GM12878 (cell line): ENCODE results near the gene SCAI. TPM values are rescaled to one million over a fixed set of nuclear protein-coding genes. Genes with fewer than 3 reads are reported as not detected.

Experiments used
- ATAC-seq: fragments of 200-7000 bp; cut with Tn5 transposase; 3 replicates; pipeline ENCODE4 v1.9.1; 2020; ENCODE audit warnings: mild to moderate bottlenecking, moderate library complexity
- BruUV-seq: library from RNA; stranded (reverse); fragments of 400-500 nt; replicated peaks from 2 replicates; lab custom pipeline; 2021; lab: Mats Ljungman, UMichigan
- CTCF ChIA-PET: fragments of 300-600 bp; sonication (Branson Sonifier 250); formaldehyde crosslinking; extraction: SDS; loops from one replicate; lab custom pipeline; 2021; ENCODE audit warnings: inconsistent platforms; lab: Yijun Ruan, JAX
- POLR2A ChIA-PET: fragments of 350-600 bp; formaldehyde crosslinking; extraction: SDS; loops from one replicate; lab custom pipeline; 2021; ENCODE audit warnings: inconsistent platforms; lab: Charles Lee
- RAD21 ChIA-PET: fragments of 300-600 bp; sonication (Branson Sonifier 250); formaldehyde crosslinking; loops from one replicate; lab custom pipeline; 2023; ENCODE audit warnings: antibody characterized with exemption; ENCODE audit not compliant: unreplicated experiment; lab: Charles Lee
- SMC1A ChIA-PET: fragments of 300-600 bp; sonication (Branson Sonifier 250); formaldehyde crosslinking; loops from one replicate; lab custom pipeline; 2023; ENCODE audit not compliant: unreplicated experiment, uncharacterized antibody; lab: Charles Lee
- DNase-seq: peaks from one replicate; pipeline ENCODE4 v3.0.0-alpha.2; 2011; ENCODE audit warnings: low read depth, low spot score
- FAIRE-seq: peaks from 3 replicates; lab custom pipeline; 2011; peaks lifted over from hg19 to GRCh38; lab: Jason Lieb, UNC
- H2AFZ ChIP-seq: 2 replicates; pipeline ENCODE4 v1.6.0; 2011; ENCODE audit warnings: low read depth, low read length, control low read depth; ENCODE audit not compliant: control insufficient read depth
- H3K27ac ChIP-seq: 2 replicates; pipeline ENCODE4 v1.5.1; 2011; ENCODE audit warnings: control low read depth; ENCODE audit not compliant: control insufficient read depth, insufficient read depth
- H3K27me3 ChIP-seq, 2 experiments: replicated peaks in 1 of 2; 2 replicates each; pipeline versions ENCODE4 v1.6.0 to v1.6.1; 2011; ENCODE audit warnings: low read length in 1 of 2; ENCODE audit not compliant: control insufficient read depth in 2 of 2, insufficient read depth in 2 of 2
- H3K36me3 ChIP-seq, 2 experiments: 2 replicates each; pipeline ENCODE4 v1.5.1; 2011; ENCODE audit warnings: low read length in 1 of 2; ENCODE audit not compliant: control insufficient read depth in 2 of 2, insufficient read depth in 2 of 2
- H3K4me1 ChIP-seq: 2 replicates; pipeline ENCODE4 v1.6.1; 2011; ENCODE audit warnings: mild to moderate bottlenecking, low read length, moderate library complexity, mixed read lengths; ENCODE audit not compliant: control insufficient read depth, insufficient read depth
- H3K4me2 ChIP-seq: 2 replicates; pipeline ENCODE4 v1.6.0; 2011; ENCODE audit warnings: control low read depth; ENCODE audit not compliant: control insufficient read depth, insufficient read depth
- H3K4me3 ChIP-seq: fragments of 200-600 bp; sonication (generic); 2 replicates; pipeline ENCODE4 v1.5.1; 2016
- H3K79me2 ChIP-seq: 2 replicates; pipeline ENCODE4 v1.6.0; 2011; ENCODE audit warnings: low read length; ENCODE audit not compliant: control insufficient read depth, insufficient read depth
- H3K9ac ChIP-seq: 2 replicates; pipeline ENCODE4 v1.8.0; 2011; ENCODE audit warnings: low read length, control low read depth, mixed read lengths; ENCODE audit not compliant: control insufficient read depth, insufficient read depth
- H3K9me3 ChIP-seq: replicated peaks from 3 replicates; pipeline ENCODE4 v1.5.1; 2011; ENCODE audit warnings: mild to moderate bottlenecking, low read length; ENCODE audit not compliant: control insufficient read depth, insufficient read depth
- H4K20me1 ChIP-seq: 2 replicates; pipeline ENCODE4 v1.6.0; 2011; ENCODE audit not compliant: control insufficient read depth, insufficient read depth
- CBFB ChIP-seq: IDR thresholded peaks from 2 replicates; pipeline ENCODE4 v1.6.1; 2016; ENCODE audit warnings: antibody characterized with exemption, low read depth
- DPF2 ChIP-seq: fragments of 450-650 bp; IDR thresholded peaks from 2 replicates; pipeline ENCODE4 v1.6.1; 2017; ENCODE audit warnings: mild to moderate bottlenecking
- E4F1 ChIP-seq: fragments of 450-650 bp; IDR thresholded peaks from 2 replicates; pipeline ENCODE4 v1.6.1; 2018; ENCODE audit warnings: borderline replicate concordance, mild to moderate bottlenecking; ENCODE audit not compliant: partially characterized antibody
- HCFC1 ChIP-seq: fragments of 150-350 bp; IDR thresholded peaks from 2 replicates; pipeline ENCODE4 v1.6.1; 2014; ENCODE audit warnings: low read length
- NFYA ChIP-seq: IDR thresholded peaks from 2 replicates; pipeline ENCODE4 v1.6.1; 2011; ENCODE audit warnings: low read depth, mild to moderate bottlenecking, low read length, improper control_type of control experiment, borderline replicate concordance
- NKRF ChIP-seq: fragments of 450-650 bp; conservative IDR thresholded peaks from 2 replicates; pipeline ENCODE4 v1.6.1; 2017; ENCODE audit warnings: mild to moderate bottlenecking, moderate library complexity
- NR2C2 ChIP-seq: IDR thresholded peaks from 2 replicates; pipeline ENCODE4 v1.6.1; 2011; ENCODE audit warnings: borderline replicate concordance, low read depth; ENCODE audit not compliant: control insufficient read depth, insufficient read length
- POU2F2 ChIP-seq: IDR thresholded peaks from 3 replicates; pipeline ENCODE4 v1.6.1; 2011; ENCODE audit warnings: low read depth, mild to moderate bottlenecking, low read length, borderline replicate concordance
- RAD21 ChIP-seq: IDR thresholded peaks from 2 replicates; pipeline ENCODE4 v1.6.1; 2011; ENCODE audit warnings: mild to moderate bottlenecking, low read depth, low read length, moderate library complexity; ENCODE audit not compliant: insufficient read depth
- SRF ChIP-seq, 2 experiments: IDR thresholded peaks; 2 replicates each; pipeline ENCODE4 v1.6.1; 2011; ENCODE audit warnings: low read depth in 2 of 2, low read length in 2 of 2, mild to moderate bottlenecking in 1 of 2, moderate library complexity in 1 of 2
- ZBTB11 ChIP-seq: fragments of 450-650 bp; formaldehyde crosslinking; IDR thresholded peaks from 2 replicates; pipeline ENCODE4 v1.5.0; 2022; ENCODE audit warnings: mild to moderate bottlenecking, missing genetic modification characterization
- ZNF622 ChIP-seq: fragments of 450-650 bp; IDR thresholded peaks from 2 replicates; pipeline ENCODE4 v1.6.1; 2017; ENCODE audit warnings: mild to moderate bottlenecking, inconsistent platforms
- WGBS: methylation state at CpG from one replicate; pipeline ENCODE4 v1.1.6; 2016; ENCODE audit warnings: low lambda C conversion rate; ENCODE audit not compliant: insufficient replicate concordance, insufficient coverage; ENCODE audit errors: missing lambda C conversion rate; 5-methylcytosine and 5-hydroxymethylcytosine counted together
- in situ Hi-C: fragments of 300-500 bp; cut with MboI; formaldehyde crosslinking; loops from 9 replicates; pipeline ENCODE4 v1.14.3; 2018; ENCODE audit warnings: mixed read lengths
- intact Hi-C: fragments of 100-400 bp; cut with micrococcal nuclease; formaldehyde crosslinking; loops from one replicate; pipeline ENCODE4 v1.14.2; 2022; ENCODE audit not compliant: unreplicated experiment
- polyA plus RNA-seq, 11 experiments: library from polyadenylated mRNA; depleted of rRNA in 4 of 11; unstranded in 6 of 11; stranded (reverse) in 5 of 11; fragments of >200 nt; fragmentation: Nextera tagmentation in 4 of 11; fragmentation: Illumina TruSeq in 1 of 11; extraction: Ambion mirVana in 4 of 11; extraction: Trizol in 1 of 11; gene quantifications; 1 replicate in 1 of 11; 2 replicates in 10 of 11; pipeline versions ENCODE4 v1.2.1 to v1.2.3, GENCODE V29; 2011 to 2016; ENCODE audit warnings: inconsistent platforms in 2 of 11, missing spikeins in 2 of 11, low read depth in 1 of 11
- total RNA-seq, 4 experiments: library from RNA; depleted of rRNA in 3 of 4; stranded (reverse); fragments of >200 nt in 3 of 4; fragmentation: Illumina TruSeq in 1 of 4; extraction: Trizol in 1 of 4; gene quantifications; 2 replicates each; pipeline versions ENCODE4 v1.2.1 to v1.2.3, GENCODE V29; 2013 to 2021

Gene SCAI
- total and polyA plus RNA-seq, 10 of the 15 experiments (the other 5 are each of a cell fraction or from before 2014, with no cell fraction given): 0.52 to 8.8 (median 5.1) TPM

- intact Hi-C loops: no loop called here
- no peaks in the 10 kb centered on the region for H3K36me3 ChIP-seq
- no peaks in the 10 kb centered on the region for H3K79me2 ChIP-seq
- H3K4me1 ChIP-seq: no peaks in the 10 kb centered on the region
- no peak for FAIRE-seq
- no peak overlapping the region for H2AFZ ChIP-seq
- ChIA-PET SMC1A (interaction anchor here (1.4 to 1.5 kb wide), 2 partner anchors 19 to 22 kb away, joined by 3 to 4 read pairs; no protein-coding TSS in a partner anchor), RAD21 (no interaction called here), CTCF (interaction anchor here (0.7 to 1.2 kb wide), 2 partner anchors 13 to 235 kb away, joined by 3 read pairs; no protein-coding TSS in a partner anchor), POLR2A (no interaction called here)
- no peaks in the 10 kb centered on the region for H3K27me3 ChIP-seq
- H3K4me2 ChIP-seq: no peak overlapping the region
- no TSS peak for BruUV-seq
- in situ Hi-C loops: no loop called here
- TF ChIP-seq ZNF622 (no peak), HCFC1 (no peak), NFYA (no peak), NR2C2 (no peak), RAD21 (no peak), ZBTB11 (CRISPR knock-in tag) (no peak), SRF (IDR thresholded peaks at IDR 0.05; ENCODE audit: low read depth in 2 of 2, low read length in 2 of 2) (no peak), CBFB (no peak), DPF2 (no peak), POU2F2 (no peak), NKRF (no peak), E4F1 (no peak)
- no peak overlapping the region for H3K4me3 ChIP-seq
- no peak for ATAC-seq
- no peak overlapping the region for H3K27ac ChIP-seq
- no peaks in the 10 kb centered on the region; the same call in 2 of the 3 replicates for H3K9me3 ChIP-seq
- no peaks in the 10 kb centered on the region for H4K20me1 ChIP-seq
- H3K9ac ChIP-seq: no peak overlapping the region
- WGBS: 98% methylated on average over 5 of the region's 5 CpGs
- no peak for DNase-seq
These were observed 54.6 kb downstream of the SCAI start for GRCh38 chr9:125088752-125089151.
